Measurements from ENCODE around the gene APBB2.

The APBB2 gene

DNA sequence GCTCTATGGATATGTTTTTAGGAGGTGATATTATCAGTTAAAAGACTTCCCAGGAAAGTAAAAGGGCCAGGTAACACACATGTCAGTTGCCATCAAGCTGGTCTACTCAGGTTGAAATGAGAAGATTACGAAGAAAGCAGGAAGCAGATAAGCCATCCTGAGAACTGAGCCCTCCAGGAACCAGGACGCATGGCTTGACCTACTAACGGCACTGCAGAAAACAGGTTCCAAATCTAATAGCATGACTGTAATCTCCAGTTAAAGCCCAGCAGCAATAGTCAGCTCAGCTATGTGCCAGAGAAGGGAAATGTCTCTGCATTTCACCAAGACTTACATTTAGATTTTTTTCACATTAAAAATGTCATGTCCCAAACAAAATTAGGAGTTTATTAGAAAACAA, 77.9 kb downstream of the APBB2 start:
- DNase-seq (ENCODE audit: low read depth, low spot score), result no peak

DNA sequence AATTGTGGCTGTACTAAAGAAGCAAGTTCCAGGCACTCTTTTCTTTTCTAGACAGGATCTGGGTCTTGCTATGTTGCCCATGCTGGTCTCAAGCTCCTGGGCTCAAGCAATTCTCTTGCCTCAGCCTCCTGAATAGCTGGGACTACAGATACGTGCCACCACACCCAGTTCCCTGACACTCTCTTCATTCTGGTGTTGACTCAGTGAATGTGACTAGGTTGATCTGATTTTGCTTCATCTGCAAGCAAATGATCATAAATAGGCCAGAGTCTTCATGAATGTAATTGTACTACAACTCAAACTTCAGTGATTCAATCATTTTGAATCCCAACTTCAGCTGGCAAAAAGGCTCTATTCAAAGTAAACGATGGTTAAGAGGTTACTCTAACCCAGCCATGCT, 78.5 kb downstream of the APBB2 start:
- no peak for DNase-seq (ENCODE audit: low read depth, low spot score)

DNA sequence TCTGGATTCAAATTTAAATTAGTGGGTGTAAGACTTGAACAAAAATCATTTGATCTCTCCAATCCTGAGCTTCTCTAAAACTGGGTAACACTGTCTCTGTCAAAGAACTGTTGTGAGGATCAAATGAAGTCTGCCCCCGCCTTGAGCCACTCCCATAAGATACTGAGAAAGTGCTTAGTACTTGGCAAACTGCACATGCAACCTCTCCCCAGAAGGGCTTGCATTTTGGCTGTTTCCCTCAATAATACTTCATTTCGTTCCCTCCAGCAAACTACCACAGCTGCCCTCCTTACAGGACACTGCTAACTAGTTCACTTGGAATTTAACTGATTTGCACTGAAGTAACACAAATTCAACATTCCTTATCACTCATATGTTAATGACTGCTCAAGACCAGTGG, 79.8 kb downstream of the APBB2 start:
- DNase-seq (ENCODE audit: low read depth, low spot score), result no peak

DNA sequence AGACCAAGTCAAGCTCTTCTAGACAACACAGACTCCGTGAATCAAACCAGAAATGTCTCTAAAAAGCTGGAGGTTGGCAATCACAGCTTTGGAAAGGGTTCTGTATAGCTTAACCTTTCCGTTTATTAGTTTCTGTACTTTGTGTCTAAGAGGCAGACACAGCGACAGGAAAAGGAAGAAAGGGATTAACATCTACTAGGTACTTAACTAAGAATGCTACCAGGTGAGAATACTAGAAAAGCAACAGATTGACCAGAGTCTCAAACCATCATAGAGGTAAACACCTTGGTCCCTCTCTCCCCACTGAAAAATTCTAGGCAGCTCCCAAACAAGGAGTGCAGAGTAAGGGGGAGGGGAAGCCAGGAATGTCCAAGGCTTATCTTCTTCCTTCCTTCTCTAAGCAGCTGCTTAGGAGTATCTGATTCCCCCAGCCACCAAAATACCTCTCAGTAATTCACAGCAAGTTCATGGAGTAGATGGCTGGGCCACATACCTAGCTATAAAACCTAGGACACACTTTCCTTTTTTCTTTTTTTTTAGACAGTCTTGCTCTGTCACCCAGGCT, 80.8 kb downstream of the APBB2 start:
- no peak for DNase-seq (ENCODE audit: low read depth, low spot score)

DNA sequence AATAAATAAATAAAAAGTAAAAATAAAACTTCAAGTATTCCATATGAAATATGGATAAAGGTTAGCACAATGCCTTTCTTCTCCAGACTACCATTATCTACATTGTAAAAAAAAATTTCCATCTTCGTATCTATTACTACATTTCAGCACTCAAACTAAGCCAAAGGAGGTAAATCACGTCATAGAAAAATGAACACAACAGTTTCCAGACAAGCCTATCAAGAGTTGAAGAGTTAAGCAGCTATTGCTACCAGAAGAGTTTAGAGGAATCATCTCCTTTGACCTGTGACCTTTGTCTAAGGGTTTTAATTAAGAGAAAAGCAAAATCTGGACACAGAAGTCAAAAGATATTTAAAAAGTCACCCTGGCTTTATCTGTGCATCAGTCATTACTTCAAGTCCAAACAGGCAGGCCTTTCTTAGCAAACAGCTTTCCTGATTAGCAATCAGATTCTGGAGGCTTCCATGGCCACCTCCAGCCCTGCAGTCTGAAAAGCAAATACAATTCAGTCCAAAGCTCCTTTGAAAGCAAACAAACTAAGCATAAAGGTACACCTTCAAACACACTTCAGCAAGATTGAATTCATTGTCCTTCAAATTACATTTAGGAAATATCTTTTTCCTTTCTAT, 82.2 kb downstream of the APBB2 start:
- no peak for DNase-seq (ENCODE audit: low read depth, low spot score)

DNA sequence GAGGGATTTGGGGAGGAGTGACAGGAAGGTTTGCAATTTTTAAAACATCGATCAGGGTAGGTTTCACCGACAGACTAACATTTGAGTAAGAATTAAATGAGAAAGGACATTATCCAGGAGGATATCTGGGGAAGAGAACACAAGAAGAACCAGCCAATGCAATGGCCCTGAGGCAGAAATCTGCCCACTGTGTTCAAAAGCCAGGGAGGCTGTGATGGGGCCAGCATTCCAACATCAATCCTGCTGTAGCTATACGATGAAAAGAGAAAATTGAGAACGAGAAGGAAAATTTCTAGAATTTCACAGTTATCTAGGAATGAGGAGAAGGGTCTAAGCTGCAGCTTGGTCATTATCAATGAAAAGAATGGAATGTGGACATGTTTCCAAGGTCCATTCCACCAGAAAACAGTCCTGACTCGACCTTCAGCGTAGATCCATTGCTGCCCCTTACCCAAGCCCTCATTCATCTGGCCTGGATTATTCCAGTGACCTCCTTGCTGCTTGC, 84.4 kb downstream of the APBB2 start:
- DNase-seq (ENCODE audit: low read depth, low spot score), result no peak

DNA sequence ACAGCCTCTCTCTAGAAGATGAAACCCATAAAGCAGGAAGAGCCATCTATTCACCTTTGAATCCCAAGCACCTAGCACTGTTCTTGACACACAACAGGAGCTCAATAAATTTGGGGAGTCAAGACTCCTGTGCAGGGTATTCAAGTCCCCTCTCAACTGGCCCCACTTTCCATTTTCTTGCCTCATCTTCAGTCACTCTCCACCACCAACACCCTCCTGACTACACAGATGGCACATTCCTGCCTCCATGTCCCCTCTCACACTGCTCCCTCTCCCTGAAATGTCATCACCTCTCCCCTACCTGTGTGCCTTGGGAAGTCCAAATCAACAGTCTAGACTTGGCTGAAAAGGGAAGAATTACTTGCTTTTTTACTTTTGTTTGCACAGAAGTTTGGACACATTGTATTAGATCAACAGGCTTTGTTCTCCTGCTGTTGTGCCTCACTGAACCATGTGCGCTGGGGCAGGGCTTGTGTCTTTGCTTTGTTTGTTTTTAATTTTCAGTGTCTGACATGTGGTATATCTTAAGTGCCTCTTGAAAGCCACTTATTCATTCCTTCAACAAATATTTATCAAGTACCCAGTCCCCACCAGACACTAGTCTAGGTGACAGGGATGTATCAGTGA, 85.1 kb downstream of the APBB2 start:
- no peak for DNase-seq (ENCODE audit: low read depth, low spot score)

DNA sequence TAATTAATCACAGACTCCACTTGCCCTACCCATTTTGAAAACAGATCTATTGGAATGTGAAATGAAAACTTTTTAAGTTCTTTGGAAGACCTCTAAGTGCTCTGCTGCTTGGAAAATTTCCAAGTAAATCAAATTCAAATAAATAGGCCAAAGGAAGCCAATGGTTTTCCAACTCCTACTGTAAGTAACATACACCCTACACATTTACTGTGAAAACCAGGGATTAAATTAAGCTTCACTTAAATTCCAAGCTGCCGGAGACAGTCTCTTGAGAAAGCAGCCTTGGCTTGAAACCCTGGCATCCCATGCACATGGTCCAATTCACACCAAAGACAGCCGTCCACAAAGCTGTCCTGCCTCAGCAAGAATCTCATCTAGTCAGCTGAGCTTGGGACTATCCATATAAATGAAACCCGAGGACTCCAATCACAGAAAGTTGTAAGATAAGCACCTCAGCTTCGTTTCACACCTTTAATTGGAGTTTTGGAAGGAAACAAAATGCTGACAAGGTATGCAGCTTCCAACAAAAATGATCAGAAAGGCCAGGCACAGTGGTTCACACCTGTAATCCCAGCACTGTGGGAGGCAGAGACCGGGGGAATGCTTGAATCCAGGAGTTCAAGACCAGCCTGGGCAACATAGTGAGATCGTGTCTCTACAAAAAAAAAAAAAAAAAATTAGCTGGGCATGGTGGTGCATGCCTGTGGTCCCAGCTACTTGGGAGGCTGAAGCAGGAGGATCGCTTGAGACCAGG, 88.6 kb downstream of the APBB2 start:
- DNase-seq (ENCODE audit: low read depth, low spot score), result no peak

DNA sequence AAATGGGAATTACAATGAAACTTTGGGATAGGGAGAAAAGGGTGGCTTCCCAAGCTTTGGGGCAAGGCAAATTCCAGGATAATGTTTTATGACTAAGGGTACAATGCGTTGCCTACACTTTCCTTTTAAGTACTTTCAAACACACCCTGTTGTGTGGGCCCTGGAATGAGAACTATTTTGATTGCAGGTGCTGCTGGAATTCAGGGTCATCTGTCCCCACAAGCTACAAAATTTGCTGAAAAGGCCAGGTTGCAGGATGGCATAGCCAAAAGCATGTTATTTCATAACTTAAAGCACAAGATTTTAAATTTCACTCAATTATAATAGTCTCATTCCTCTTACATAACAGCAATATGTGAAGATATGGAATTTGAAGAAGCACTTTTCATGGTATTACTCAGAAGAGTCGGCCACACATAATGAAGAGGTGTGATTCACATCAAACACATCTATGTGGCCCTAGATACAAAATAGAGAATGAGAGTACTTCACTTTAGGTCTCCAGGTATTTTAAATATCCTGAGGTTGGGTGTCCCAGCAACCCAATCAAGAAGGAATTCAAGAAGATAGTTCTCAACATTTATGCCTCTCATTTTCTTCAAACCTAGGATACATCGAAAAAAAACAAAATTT, 89.3 kb downstream of the APBB2 start:
- no peak for DNase-seq (ENCODE audit: low read depth, low spot score)

DNA sequence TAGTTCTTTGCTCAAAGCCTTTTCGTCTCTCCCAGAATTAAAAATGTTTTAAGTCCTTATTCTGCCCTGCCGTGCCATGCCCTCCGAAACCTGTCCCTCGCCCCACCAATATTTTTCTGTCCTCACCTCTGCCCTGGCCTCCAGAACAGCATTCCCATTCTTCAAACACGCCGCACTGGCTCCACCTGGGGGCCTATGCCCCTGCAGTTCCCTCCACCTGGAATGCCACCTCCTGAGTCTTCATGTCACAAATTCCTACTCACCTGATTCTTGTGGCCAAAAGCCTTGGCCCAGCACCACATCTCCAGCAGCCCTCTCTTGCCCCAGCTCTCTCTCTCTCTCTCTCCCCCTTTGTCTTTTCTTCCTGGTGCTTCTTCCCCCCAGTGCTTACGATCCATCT, 91.6 kb downstream of the APBB2 start:
- DNase-seq (ENCODE audit: low read depth, low spot score), result no peak

DNA sequence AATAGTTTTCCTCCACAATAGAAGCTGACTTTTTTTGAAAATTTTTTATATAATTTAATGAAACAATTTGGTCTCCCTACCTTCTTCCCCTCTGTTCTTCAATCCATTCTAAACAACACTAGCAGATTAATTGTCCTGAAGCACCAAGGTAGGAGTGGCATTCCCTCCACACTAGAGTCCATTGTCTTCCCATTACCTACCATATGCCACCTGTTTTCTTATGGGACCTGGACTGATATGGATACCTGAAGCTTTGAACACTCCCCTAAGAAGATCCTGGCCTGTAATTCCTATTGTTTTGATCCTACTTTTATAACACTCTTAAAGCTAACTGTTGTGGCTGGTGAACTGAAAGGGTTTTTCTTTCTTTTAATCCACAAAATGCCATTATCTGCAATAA, 92.0 kb downstream of the APBB2 start:
- no peak for DNase-seq (ENCODE audit: low read depth, low spot score)

DNA sequence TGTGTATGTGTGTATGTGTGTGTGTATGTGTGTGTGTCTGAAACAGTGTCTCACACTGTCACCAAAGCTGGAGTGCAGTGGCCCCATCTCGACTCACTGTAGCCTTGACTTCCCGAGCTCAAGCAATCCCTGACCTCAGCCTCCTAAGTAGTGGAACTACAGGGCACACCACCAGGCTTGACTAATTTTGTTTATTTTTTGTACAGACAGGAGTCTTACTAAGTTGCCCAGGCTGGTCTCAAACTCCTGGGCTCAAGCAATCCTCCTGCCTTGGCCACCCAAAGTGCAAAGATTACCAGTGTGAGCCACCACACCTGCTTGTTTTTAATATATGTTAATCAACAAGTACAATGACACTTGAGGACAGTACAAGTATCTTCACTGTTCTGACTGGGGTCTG, 92.4 kb downstream of the APBB2 start:
- DNase-seq (ENCODE audit: low read depth, low spot score), result no peak

DNA sequence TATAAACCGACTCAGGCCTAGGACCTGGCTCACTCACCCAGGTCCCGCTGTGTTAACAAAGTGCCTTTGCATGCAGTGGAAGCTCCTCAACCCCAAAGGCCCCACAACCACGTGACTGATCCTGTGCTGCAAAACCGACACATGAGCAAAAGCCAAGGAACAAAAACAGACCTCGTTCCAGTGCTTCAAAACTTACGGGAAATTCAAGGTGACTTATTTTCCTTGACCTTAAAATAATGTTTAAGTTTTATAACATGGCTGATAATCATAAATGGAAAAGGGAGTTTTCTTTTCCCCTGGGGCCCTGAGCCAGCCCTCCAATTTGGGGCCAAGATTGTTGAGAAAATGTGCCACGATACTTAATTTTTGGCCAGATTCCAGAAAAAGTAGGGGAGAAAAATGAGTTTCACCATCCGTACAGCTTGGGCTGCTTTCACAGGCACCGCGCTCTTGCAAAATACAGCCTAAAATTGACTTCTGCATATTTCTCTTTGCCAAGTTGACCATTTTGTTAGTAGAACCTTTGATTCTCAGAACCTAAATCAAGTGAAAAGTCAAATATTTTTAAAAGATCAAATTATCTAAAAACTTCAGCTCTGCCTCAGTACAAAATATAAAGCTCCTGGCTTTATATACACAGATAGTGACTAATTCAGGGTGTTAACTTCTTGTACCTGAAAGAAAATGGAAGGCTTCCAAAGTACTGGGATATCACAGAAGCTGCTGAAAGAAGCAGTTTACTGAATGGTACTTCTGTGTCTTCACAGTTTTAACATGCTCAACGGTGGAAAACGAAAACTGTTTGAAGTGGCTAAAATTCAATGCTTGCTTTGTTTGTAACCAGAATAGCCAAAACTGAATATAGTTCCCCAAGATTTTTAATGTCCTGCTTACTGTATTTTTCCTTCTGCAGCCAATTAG, 93.8 kb downstream of the APBB2 start:
- DNase-seq (ENCODE audit: low read depth, low spot score), result no peak

DNA sequence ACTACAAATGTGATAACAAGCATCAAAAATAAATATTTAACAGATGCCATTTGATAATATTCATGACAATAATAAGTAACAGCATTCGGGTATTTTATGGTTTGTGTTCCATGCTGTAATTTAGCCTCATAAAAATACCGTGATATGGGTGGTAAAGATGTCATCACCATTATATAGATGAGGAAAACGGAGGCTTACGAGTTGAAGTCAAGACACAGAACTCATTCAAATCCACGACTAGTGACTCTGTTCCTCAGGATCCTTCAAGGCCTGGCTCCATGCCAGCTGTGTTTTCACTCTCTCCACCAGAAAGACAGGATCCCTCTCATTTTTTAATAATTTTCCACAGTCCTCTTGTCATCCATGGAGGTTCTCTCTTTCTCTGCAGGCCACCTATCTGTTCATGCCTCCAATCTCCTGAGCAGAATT, 94.5 kb downstream of the APBB2 start:
- no peak for DNase-seq (ENCODE audit: low read depth, low spot score)

DNA sequence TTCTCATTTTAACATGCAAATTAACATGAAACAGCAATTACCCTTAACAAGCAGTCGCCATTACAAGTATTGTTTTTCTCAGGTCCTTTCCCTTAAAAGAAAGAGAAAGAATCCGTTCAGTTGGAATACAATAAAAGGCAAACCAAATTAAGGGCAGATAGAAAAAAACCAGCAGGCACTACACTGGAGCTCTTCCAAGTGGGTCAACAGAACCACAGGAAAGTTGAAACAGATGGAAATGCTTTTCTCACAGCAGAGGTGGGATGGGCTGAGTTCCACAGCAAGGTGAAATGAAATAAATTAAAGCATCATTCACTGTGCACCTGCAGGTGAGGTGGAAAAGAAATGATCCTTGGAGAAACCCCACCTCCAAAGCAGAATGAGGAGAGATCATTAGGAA, 102.6 kb downstream of the APBB2 start:
- no peak for DNase-seq (ENCODE audit: low read depth, low spot score)

DNA sequence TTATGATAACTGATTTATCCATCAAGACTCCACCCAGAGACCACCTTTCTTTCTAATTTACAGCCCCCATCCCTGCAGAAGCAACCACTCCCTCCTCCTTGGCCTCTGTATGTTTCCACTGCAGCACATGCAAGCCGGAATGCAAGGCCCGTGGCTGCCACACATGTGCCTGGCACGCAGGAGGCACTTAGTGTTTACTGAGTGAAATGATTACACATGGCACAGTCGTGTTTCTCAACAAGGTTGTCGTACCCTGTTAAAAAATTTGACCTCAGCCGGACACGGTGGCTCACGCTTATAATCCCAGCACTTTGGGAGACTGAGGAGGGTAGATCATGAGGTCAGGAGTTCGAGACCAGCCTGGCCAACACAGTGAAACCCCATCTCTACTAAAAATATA, 104.3 kb downstream of the APBB2 start:
- no peak for DNase-seq (ENCODE audit: low read depth, low spot score)

DNA sequence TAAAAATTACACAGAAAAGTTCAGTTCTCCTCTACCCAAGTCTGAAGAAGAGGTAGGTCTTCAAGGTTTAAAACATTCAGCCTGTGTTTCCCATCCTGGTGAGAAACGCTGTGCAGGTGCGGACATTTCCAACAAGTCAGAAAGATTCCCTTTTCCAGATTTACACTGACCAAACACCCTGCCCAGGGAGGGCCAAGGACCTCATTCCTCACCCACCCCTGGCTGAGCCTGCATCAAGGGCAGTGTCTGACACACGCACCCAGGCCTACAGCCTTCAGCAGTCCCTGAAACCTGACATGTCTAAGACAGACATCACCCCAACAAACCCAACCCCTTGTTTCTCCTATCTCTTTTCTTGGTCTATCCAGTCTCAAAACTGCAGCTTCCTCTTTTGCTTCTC, 105.9 kb downstream of the APBB2 start:
- no peak for DNase-seq (ENCODE audit: low read depth, low spot score)

DNA sequence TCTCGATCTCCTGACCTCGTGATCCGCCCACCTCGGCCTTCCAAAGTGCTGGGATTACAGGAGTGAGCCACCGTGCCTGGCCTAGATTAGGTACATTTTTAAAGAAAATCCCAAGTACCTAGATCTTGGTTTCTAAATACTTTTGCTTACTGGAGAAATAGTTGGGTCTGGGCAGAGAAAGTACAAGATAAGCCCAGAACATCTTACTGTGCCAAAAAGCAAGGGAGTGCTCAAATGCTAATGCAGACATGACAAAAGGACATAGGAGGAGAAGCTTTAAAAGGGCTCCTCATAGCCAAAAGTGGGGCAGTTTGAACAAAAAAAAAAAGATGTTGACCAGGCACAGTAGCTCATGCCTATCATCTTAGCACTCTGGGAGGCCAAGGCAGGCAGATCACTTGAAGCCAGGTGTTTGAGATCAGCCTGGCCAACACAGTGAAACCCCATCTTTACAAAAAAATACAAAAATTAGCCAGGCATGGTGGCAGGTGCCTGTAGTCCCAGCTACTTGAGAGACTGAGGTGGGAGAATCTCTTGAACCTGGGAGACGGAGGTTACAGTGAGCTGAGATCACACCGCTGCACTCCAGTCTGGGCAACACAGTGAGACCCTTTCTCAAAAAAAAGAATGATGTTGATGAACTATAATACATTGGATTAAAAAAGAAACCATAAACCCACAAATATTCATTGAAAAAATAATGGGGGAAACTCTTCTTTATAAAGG, 107.5 kb downstream of the APBB2 start:
- no peak for DNase-seq (ENCODE audit: low read depth, low spot score)

DNA sequence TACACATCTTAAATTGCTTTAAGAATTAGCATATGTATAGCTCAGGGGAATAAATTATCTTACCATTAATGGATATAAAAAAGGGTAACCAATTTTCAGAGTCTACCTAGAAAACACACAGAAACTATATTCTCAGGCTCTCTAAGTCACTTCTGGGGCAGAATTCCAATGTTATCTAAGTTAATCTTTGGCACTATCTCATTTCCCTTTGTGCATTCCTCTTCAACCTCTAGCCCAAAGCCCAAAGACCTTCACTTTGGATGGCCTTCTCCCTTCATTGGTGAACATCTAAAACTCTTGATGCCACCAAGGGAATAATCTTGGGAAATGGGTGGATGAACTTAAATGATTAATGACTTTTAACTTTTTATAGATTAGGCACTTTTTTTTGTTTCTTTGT, 108.3 kb downstream of the APBB2 start:
- no peak for DNase-seq (ENCODE audit: low read depth, low spot score)

DNA sequence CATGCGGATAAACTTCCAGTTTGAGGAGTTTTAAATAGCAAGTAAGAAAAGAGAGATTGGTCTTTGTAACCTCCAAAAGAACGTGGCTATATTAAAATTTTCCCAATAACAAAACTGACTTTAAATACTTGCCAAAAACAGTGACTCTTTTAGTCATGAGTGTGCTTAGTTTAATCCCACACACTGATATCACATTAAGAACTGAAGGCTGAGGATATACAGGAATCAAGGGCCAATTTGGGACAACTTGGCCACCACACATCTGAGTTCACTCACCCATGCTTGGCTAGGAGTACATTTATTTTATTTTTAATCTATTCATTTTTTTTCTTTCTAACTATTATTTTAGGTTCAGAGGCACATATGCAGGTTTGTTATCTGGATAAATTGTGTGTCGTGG, 110.2 kb downstream of the APBB2 start:
- no peak for DNase-seq (ENCODE audit: low read depth, low spot score)
